HG03060 (cell line): ENCODE measurements around the gene MC1R.
"Not testable (repeated sequence)": the region's sequence is repeated elsewhere in the genome, so short reads cannot be mapped to it uniquely, and the experiment has no call there.

Experiments used
- ATAC-seq: cut with Tn5 transposase; IDR thresholded peaks from one replicate; pipeline ENCODE4 v1.9.1; 2021; ENCODE audit warnings: low read depth, moderate number of reproducible peaks; ENCODE audit not compliant: unreplicated experiment

MC1R gene

DNA sequence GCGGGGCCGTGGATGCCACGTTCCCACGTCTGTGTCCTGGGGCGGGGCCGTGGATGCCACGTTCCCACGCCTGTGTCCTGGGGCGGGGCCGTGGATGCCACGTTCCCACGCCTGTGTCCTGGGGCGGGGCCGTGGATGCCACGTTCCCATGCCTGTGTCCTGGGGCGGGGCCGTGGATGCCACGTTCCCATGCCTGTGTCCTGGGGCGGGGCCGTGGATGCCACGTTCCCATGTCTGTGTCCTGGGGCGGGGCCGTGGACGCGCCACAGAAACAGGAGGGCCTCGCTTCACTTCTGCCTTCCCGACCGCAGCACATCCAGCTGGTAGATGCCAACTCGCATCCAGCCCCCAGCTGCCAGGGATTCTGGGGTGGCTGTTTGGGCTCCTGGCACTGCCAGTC is 15.4 kb downstream of the MC1R start:
- ATAC-seq = not testable (repeated sequence)

DNA sequence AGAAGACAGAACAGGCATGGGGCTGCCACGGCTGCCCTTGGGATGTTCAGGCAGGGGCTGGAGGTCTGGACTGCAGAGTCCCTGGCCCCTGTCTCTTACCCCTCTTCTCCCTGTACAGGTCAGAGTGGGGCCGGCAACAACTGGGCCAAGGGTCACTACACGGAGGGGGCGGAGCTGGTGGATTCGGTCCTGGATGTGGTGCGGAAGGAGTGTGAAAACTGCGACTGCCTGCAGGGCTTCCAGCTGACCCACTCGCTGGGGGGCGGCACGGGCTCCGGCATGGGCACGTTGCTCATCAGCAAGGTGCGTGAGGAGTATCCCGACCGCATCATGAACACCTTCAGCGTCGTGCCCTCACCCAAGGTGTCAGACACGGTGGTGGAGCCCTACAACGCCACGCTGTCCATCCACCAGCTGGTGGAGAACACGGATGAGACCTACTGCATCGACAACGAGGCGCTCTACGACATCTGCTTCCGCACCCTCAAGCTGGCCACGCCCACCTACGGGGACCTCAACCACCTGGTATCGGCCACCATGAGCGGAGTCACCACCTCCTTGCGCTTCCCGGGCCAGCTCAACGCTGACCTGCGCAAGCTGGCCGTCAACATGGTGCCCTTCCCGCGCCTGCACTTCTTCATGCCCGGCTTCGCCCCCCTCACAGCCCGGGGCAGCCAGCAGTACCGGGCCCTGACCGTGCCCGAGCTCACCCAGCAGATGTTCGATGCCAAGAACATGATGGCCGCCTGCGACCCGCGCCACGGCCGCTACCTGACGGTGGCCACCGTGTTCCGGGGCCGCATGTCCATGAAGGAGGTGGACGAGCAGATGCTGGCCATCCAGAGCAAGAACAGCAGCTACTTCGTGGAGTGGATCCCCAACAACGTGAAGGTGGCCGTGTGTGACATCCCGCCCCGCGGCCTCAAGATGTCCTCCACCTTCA is 16.2 kb downstream of the MC1R start:
- no peak for ATAC-seq

DNA sequence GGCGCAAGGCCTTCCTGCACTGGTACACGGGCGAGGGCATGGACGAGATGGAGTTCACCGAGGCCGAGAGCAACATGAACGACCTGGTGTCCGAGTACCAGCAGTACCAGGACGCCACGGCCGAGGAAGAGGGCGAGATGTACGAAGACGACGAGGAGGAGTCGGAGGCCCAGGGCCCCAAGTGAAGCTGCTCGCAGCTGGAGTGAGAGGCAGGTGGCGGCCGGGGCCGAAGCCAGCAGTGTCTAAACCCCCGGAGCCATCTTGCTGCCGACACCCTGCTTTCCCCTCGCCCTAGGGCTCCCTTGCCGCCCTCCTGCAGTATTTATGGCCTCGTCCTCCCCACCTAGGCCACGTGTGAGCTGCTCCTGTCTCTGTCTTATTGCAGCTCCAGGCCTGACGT is 17.0 kb downstream of the MC1R start:
- not testable (repeated sequence) for ATAC-seq

DNA sequence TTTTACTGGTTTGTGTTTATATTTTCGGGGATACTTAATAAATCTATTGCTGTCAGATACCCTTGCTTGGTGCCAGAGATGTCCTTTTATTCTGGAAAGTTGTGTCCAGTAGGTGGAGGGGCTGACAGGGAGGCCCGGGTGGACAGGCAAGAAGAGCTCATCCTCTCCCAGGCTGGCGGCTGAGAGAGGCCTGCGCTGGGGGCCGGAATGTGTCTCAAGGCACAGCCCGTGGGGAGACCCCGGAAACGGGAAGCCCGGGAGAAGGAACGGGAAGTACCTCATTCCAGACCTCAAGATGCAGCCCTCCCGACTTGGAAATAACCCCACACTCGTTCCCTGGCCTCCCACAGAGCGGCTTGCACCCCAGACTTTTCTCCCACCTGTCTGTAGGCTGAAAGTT is 17.4 kb downstream of the MC1R start:
- no peak for ATAC-seq

DNA sequence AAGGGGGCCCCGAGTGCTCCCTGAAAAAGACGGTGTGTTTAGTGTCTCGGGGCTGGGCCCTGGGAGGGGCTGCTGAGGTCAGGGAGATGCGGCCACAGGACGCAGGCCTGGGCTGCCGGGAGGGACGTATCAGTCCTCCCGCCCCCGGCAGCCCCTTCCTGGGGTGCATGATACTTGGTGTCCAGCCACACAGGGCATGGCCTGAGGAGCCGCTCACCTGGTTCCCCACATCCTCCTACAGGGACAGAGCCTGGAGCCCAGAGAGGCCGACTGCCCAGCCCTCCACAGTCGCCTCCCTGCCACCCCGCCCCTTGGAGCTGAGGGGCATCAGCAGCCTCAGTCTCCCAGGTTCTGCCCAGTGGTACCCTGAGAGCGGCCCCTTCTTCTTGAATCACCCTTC is 17.8 kb downstream of the MC1R start:
- no peak for ATAC-seq

DNA sequence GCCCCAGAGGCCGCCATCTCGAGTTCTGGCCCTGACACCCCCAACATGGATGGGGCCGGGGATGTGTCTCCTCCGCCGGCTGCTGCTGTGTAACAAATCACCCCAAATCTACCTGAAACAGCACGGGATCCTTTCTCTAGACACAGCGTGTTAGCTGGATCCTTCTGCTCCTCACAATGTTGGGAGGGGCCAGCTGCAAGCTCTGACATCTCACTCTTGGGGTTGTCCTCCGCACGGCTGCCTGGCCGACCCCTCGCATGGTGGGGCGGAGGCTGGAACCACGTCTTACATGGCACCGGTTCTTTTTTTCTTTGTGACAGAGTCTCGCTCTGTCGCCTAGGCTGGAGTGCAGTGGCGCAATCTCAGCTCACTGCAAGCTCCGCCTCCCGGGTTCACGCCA is 18.3 kb downstream of the MC1R start:
- ATAC-seq = no peak

DNA sequence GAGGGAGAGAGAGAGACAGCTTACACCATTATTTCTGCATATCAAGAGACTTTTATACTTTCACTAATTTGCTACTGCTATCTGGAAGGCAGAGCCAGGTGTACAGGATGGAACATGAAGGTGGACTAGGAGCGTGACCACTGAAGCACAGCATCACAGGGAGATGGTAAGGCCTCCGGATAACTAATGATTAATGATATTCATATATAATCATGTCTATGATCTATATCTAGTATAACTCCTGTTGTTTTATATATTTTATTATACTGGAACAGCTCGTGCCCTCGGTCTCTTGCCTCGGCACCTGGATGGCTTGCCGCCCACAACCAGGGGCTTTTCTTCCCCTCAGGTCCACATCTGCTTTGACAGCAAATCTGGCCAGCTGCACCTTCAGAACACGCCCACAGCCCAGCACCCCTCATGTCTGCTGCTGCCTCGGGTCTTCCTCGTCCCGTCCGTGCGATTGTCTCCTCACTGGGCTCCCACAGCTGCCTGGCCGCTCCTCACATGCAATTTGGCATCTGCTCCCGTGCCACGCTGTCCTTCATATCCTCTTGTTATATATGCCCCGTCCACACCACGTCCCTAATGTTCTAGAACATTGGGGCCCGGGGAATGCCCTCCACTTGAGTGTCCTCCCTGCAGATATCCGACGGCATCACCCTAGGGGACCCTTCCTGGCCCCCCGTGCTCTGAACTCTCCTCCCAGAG is 19.7 kb downstream of the MC1R start:
- no peak for ATAC-seq

DNA sequence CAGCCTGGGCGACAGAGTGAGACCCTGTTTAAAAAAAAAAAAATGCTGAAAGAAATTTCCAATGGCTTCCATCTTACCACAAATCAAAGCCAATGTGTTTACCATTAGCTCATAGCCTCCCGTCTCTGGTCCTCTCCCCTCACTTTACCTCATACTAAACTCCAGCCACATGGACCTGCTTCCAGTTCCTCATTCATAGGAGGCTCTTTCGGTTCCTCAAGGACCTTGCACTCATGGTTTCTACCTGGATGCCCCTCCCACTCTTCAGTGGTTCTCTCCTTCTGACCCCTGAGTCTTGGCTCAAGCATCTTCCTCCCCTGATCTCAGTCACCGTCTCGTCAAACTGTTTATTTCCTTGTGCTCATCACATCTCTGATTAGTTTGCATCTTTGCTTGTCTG is 26.1 kb downstream of the MC1R start:
- no peak for ATAC-seq

DNA sequence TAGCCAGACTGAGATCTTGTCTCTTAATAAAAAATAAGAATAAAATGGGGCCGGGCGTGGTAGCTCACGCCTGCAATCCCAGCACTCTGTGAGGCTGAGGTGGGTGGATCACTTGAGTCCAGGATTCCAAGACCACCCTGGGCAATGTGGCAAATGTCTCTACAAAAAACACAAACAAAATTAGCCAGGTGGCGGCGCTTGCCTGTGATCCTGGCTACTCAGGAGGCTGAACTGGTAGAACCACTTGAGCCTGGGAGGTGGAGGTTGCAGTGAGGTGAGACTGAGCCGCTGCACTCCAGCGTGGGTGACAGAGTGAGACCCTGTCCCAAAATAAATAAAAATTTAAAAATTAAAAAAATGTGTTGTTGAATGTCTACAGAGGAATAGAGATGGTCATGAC is 27.0 kb downstream of the MC1R start:
- ATAC-seq = no peak

DNA sequence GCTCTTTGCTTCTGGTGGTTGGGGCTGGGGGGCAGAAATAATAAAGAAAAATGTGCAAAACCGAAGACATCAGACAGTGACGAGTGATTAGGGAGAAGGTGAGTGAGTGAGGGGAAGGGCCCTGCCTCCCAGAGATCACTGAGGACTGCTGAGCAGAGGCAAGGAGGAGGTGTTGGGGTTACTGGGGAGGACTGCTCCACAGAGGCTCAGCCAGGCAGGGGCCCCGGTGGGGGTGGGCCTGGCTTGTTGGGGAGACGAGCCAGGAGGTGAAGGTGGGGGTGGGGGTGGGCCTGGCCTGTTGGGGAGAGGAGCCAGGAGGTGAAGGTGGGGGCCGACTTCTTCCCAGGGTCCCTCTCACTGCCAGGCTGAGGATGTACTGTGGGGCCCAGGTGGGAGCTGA is 27.9 kb downstream of the MC1R start:
- no peak for ATAC-seq

DNA sequence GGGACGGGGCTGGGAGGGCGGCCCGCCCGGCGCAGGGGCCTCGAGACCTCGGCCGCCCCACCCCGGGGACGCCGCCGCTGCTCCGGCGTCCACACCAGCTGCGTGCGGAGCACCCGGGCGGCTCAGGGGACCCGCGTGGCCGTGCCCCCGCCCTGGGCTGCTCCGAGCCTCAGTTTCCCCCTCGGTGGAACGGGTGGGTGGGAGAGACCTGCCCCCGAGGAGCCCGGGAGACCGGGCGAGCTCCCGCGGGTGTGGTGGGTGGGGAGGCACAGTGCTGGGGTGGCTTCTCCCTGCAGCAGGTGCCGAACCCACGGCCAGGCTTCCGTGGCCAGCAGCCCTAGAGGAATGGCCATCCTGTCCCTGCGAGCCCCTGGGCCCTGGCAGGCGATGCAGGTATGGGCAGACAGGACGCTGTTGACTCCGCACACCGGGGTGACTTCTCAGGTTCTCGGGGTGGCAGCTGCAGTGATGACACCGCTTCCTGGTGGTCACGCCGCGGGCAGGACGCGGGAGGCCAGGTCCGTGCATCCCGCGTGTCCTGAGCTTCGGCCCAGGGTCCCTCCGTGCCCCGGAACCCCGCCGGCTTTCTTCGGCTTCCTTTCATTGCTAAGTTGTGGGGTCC is 30.6 kb downstream of the MC1R start:
- no peak for ATAC-seq

DNA sequence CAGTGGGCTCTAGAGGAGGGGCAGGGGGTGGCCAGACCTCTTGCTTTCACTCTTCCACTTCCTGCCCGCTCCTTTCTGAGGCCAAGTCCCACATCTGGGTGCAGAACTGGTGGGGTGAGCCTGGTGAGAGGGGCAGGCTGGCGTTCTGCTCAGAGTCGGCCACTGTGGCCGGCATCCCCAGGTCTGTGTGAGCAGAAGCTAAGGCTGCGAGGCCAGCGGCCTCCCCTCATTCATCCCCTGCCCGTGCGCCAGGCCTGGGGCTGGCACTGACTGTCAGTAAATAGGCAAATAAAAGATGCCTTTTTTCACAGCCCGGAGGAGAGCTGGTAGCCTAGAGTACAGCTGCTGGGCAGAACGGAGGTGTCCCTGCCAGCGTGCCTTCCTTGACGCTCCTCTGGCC is 31.1 kb downstream of the MC1R start:
- no peak for ATAC-seq

DNA sequence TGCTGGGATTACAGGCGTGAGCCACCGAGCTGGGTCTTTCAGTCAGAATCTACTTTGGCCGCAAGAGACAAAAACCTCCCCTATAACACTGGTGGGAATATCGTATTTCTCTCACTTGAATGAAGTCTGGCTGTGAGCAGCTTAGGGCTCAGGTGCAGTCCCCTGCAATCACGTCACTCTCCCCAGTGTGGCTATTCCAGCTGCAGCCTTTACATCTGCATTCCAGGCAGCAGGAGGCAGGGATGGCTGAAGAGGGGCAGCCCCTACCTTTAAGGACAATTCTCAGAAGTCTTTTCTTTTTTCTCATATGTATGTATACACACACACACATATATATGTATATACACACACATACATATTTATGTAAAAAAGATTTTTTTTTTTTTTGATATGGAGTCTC is 32.8 kb downstream of the MC1R start:
- ATAC-seq = no peak

DNA sequence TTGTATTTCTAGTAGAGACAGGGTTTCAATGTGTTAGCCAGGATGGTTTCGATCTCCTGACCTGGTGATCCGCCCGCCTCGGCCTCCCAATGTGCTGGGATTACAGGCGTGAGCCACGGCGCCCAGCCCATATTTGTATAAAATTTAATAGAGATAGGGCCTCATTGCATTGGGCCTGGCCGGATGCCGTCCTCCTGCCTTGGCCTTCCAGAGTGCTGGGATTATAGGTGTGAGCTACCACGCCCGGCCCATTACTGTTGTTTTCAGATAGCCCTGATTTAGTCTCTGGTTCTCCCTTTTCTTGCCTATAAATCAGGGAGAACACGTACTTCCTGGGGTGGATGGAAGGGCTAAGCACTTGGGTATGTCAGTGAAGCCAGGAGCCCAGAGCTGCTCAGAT is 33.4 kb downstream of the MC1R start:
- no peak for ATAC-seq

DNA sequence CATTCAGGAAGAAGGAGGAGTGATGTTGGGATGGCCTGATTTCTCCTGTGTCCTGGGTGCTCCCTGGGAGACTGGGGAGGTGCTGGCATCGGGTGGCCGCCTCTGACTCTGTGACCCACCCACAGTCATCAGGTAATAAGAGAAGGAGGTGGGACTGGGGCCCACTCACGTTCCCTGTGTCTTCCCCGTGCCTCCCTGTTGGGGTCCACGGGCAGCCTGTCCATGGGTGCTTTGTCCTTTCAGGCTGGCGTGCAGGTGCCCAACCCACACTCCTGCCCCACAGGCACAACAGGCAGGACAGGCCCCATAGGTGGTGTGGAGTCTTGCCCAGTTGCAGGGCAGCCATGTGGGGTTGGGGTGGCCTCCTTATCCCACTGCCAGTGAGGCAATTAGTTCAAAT is 33.9 kb downstream of the MC1R start:
- no peak for ATAC-seq

DNA sequence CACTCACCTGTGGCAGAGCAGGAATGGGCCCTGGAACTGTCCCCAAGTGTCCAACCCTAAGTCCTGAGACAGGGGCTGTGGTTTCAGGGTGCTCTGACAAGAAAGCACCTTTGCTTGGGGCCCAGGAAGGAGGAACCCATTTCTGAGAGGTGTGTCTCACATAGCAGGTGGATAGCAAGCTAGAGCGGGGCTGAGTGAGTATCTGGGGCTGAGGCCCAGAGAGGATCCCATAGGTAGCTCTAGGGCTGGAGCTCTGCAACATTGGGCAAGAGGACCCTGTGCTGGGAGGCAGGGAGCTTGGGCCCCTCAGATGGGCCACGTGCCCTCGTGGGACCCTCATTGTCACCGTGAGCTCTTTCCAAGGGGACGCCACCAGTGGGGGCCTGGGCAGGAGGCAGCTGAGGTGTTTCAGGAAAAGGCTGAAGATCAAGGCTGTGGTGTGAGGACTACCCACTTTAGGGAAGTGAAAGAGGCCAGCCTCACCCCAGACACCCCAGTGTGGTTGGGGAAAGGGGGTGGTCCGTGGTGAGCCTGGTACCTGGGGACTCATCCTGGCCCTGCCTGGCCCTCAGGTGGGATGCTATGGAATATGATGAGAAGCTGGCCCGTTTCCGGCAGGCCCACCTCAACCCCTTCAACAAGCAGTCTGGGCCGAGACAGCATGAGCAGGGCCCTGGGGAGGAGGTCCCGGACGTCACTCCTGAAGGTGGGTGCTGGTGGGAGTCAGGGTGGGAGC is 35.2 kb downstream of the MC1R start:
- no peak for ATAC-seq

DNA sequence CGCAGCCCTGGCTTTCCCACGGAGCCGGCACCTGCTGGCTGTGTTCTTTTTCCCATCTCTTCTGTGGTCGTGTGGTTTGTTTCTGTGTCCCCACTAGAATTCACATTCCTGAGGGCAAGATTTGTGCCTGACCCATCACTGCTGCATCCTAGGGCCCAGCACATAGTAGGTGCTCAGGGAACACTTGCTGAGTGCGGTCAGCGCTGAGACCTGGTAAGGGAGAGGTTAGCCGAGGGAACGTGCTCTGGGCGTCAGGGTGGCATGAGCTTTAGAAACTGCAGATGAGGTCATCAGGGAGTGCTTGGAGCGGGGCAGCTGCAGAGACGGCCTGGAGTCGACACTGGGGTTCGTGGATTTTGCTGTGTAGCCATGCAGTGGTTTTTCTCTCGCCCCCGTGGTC is 35.8 kb downstream of the MC1R start:
- ATAC-seq = no peak

DNA sequence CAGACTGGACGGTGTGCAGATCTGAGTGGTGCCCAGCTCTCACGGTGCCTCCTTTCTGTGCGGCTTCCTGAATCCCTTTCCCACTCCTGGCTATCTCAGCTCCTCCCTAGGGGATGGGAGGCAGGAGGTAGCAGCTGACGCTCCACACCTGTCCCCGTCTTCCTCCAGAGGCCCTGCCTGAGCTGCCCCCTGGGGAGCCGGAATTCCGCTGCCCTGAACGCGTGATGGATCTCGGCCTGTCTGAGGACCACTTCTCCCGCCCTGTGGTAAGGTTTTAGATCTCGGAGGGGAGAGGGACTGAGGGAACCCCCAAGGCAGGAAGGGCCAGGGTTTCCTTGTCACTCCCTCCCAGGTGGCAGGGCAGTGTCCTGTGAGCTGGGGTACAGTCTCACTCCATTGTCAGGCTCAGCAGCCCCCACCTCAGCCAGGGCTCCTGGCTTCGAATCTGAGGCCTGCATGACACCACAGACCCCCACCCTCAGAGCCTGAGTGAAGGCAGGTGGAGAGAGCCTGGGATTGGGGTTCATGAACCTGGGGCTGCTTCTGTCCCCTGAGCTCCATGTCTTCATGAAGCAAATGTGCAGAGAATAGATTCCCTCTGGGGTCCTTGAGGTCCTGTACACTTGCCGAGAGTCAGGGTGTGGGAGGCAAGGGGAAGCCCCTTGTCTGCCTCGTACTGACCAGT is 36.5 kb downstream of the MC1R start:
- ATAC-seq = no peak

DNA sequence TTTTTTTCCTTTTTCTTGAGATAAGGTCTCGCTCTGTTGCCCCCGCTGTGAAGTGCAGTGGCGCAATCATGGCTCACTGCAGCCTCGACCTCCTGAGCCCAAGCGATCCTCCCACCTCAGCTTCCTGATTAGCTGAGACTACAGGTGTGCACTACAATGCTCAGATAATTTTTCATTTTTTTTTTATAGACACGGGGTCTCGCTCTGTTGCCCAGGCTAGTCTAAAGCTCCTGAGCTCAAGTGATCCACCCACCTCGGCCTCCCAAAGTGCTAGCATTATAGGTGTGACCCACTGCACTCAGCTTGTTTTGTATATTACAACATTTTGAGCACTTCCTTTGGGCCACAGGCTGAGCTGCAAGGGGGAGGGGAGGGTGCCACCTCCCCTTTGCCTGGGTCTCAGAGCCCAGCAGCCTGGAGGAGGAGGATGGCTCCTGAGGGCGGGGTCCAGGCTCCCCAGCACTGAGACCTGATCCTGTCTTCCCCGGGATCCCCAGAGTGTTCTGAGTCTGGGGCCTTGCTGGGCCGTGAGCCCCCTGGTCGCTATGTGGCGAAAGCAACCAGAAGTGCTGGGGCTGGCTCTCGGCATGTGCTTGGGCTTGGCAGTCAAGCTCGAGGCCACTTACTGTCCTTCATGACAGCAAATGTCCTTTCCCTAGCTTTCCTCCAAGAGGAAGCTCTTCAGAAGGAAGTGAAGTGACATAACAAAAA is 38.0 kb downstream of the MC1R start:
- no peak for ATAC-seq
